Stimulated activated CD4-positive, alpha-beta T cell treated with anti-CD3 and anti-CD28 coated beads, Interleukin-4, amount 100 ng/mL, for 48 hours (primary cell): Measurements from ENCODE around the gene CALN1.

Experiments used
- DNase-seq, 2 donors: peaks; one replicate each; pipeline ENCODE4 v3.0.0-alpha.2; 2020; ENCODE audit warnings: low read depth in 2 of 2

Gene CALN1

DNA sequence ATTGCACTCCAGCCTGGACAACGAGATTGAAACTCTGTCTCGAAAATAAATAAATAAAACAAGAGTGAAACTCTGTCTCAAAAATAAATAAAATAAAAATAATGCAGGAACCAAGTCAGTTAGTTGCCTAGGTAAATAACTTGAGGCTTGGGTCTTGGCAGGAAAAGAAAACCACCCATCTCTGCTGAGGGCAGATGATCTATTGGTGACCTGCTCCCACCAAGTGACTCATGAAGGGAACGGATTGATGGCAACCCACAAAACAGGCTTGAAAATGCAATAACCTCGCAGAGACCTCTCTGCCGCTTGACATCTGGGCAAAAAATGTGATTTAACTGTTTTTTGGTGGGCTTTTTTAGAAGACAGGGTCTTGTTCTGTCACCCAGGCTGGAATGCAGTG is 86.6 kb downstream of the CALN1 start:
- no peak for DNase-seq

DNA sequence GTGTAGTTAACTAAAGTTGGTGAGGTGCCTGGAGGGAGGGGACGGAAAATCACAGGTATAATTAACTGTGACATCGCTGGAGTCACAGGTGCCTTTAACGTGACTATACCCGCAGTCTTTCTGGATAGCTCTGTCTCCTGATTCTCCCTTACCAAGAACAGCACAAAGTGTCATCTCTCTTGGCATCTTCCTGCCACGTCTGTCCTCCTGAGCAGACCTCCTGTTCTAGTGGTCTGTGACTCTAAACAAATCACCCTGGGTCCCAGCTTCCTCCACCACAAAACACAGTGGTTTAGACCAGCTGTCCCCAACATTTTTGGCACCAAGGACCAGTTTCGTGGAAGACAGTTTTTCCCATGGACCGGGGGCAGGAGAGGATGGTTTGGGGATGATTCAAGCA is 90.5 kb downstream of the CALN1 start:
- no peak for DNase-seq

DNA sequence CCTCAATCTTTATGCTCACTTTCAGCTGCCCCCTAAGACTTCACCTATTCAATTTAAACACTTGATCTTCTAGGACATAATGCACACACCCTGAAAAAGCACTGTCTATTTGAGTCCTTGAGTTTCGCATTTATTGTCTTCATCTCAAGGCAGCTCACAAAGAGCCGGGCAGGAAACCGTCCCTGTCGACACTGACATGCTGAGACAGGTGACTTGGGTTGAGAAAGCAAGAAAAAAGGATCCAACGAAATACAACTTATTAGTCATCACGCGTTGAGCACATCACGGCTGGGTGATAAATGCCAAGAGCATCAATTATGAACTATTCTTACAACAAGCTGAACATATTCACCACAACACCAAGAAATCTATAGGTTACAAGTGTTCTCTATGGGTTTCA is 91.1 kb downstream of the CALN1 start:
- no peak for DNase-seq

DNA sequence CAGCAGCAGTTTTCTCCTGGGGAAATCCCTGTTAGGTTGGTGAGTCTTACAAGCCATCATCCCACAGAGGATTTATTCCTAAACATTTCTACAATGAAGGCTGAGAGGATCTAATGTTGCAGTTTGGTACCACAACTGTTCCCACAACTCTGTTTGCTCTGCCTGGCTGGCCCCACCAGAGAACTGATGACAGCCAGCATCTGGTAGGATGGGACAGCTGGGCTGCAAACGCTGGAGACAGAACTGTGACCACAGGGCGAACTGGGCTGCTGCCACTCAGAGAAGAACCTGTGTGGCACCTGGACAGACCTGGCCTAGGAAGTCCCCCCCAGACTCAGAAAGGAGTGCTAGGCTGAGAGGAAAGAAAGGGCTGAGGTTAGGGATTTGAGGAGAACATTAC is 94.8 kb downstream of the CALN1 start:
- no peak for DNase-seq

DNA sequence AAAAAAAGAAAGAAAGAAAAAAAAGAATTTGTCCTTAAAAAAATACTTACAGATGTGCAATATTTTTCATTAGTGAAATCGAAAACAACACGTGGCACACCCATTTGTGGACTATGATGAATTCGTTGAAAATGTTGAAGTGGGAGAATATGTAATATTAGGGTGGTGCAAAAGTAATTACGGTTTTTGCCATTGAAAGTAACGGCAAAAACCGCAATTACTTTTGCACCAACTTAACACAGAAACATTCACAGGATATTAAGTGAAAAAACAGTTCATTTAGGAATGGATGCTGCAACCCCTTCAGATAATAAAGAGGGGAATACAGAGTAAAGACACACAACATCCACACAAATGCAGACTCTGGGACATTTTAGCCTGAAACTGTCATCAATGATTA is 96.0 kb downstream of the CALN1 start:
- DNase-seq, result no peak

DNA sequence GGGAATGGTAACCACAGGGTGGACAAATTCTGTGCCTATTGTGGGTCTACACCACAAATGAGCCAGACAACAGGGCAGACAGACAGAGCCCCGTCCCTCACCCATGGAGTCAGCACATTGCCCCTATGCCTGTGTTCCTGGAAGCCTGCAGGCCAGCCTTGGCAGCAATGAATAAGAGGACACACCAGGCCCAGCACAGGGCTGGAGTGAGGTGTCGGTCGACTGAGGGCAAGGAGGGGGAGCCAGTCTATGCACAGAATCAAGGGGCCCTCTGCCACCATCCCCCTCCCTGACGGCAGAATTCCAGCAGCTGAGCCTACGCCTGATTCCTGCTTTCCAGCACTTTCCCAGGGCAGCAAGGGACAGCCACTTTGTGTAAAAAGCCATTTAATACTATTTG is 98.2 kb downstream of the CALN1 start:
- no peak for DNase-seq

DNA sequence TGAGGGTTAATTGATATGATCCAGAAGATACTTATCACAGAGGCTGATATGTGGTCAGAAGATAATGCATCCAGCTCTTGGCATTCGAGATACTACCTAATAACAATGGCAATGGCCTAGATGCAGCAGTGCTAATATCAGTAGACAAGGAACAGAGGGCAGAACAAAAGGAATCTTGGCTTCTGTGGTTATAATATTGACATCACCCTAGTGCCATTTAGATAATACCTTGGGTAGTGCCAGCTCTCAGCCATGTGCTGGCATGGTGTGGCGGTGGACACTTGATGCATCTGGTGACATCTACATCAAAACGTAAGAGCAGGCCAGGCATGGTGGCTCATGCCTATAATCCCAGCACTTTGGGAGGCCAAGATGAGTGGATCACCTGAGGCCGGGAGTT is 101.8 kb downstream of the CALN1 start:
- no peak for DNase-seq

DNA sequence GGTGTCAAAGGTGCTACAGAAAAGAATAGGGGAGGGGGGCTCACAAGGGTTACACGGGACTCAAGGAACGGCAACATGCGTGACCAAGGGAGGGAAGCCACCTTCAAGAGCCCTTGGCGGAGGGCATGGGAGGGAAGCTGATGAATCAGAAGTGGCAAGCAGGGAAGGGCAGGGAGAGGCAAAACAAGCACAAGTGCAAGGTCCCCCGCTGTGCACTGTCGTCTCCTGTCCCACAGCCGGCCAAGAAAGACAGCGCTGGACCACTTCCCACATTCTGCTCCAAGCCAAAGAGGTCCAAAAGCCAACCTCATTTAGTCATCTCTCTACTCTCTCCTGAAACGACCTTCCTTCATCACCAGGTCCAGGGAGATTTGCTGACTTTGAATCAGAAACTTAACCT is 102.7 kb downstream of the CALN1 start:
- no peak for DNase-seq

DNA sequence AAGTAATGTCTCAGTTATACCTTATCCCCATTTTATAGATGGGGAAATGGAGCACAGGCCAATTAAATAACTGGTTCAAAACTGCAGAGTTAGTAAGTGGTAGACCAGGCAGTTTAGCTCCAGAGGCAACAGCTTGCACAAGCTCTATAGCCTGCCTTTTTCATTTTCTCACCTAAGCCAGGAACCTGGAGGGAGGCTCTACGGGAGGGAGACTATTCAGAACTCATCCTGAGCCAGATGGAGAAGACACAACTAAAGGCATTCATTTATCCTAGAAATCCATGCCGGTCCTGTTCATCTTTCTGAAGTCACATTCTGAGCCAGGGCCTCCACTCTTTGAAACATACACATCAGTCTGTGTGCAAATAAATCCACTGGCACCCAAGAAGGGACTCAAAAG is 103.2 kb downstream of the CALN1 start:
- DNase-seq, result no peak

DNA sequence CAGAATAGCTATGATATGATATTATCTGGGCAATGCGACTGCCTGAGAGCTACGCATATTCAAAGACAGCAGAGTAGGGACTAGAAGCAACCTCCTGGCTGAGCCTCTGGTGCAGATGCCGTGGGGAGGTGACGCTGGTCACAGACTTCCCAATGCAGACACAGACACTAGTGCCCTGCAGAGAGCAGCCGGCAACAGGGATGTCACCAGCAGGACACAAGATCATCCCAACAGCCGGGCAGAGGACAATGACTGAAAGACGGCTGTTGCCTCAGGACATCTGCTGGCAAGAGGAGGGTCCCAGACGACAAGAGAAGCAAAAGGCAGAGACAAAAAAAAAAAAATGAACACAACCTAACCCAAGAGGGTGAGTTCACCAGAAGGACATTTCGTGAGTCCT is 104.6 kb downstream of the CALN1 start:
- DNase-seq, result no peak

DNA sequence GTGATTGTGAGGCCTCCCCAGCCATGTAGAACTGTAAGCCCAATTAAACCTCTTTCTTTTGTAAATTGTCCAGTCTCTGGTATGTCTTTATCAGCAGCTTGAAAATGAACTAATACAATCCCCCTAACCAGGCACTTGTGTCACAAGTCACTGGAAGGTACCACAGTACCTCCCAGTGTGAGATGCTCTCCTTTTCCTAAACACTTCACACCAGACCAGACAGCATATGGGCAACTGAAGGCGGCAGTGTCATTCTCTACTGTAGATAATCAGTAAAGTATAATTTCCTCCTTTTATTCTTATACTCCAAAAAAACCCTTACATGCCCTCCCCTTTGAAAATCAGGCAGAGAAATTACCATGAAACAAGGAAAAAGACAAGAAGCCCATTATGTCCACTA is 113.2 kb downstream of the CALN1 start:
- no peak for DNase-seq

DNA sequence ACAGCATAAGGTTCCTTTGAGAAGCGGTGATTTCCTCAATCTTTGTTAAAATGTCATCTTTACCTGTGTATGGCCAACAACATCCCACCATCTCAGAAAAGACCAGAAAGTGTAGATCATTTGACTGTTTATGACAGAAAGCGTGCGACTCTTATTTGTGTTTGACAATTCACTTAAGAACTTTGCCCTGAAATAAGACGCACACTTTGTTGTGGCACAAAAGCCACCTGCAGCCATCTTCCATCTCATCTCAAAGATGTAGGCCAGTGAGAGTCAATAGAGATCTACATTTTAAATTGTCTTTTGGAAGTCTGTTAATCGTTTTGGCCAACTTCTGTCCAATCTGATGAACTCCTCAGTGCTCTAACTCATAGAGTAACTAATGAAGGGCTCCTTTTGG is 114.0 kb downstream of the CALN1 start:
- no peak for DNase-seq

DNA sequence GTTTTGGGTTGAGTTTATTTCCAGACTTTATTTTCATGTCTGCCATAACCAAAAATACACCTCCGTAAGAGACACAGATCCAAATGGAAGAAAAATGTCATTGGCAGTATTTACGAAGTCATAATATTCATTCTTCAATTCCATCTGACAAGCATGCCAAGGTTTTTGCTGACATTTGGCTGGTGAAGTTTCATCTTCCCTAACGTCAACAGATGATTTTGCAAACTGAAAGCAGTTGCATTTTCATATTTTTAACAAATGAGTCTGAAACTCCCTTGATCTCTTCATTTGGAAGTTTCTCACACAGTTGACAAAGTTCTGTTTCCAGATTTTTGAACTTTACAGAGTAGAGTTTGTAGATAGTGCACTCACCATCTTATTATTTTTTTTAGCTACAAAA is 114.5 kb downstream of the CALN1 start:
- no peak for DNase-seq

DNA sequence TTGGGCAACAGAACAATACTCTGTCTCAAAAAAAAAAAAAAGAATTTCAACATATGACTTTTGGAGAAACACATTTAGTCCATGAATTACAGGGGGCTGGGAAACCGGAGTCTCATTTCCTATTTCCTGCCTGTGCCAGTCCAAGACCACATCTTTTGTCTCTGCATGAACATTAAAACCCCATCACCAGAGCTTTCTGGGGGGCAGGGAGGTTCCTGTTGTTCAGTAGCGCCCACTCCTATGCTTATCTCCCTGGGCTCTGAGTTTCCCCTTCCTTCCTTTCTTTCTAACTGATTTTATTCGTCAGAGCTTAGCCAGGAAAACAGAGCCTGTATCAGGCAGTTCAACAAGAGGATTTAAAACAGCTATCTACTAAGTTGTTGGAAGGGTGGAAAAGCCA is 119.3 kb downstream of the CALN1 start:
- DNase-seq, result no peak

DNA sequence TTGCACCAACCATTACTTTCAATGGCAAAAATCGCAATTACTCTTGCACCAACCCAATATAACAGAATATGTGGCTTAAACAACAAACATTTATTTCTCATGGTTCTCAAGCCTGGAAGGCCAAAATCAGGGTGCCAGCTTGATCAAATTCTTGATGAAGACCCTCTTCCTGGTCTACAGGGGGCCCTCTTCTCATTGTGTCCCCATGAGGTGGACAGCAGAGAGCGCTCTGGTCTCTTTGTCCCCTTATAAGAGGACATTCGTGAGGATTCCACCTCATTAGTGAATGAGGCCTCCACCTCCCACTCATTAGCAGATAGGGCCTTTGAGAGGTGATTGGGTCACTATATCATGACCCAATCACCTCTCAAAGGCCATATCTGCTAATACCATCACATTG is 120.0 kb downstream of the CALN1 start:
- DNase-seq, result no peak

DNA sequence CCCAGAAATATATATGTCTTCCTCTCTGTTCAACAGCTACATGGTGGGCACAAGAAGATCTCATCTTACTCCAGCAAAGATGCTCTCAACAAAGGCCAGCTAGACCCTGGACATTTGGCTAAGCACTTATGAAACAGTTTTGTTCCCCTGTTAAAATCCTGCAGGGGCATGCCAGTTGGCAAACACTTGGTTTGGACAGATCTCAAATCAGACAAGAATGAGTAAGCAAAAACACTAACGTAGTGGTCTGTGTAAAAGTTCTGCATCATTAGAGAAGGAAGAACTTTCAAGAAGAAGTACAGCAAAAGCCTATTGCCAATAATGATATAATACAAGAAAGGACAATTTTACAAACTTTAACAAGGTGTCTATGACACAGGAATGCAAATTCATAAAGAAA is 125.6 kb downstream of the CALN1 start:
- no peak for DNase-seq

DNA sequence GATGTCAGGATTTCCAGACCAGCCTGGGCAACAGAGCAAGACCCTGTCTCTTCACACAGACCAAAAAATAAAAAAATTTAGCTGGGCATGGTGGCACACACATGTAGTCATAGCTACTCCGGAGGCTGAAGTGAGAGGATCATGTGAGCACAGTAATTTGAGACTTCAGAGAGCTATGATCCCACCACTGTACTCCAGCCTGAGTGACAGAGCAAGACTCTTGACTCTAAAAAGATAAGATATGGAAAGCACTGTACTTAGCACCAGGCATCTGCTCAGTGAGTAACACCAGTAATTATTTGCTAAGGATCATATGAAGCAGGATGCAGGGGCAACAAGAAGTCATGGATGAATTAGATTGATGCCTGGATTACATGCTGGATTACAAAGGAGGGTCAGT is 128.8 kb downstream of the CALN1 start:
- DNase-seq, result no peak

DNA sequence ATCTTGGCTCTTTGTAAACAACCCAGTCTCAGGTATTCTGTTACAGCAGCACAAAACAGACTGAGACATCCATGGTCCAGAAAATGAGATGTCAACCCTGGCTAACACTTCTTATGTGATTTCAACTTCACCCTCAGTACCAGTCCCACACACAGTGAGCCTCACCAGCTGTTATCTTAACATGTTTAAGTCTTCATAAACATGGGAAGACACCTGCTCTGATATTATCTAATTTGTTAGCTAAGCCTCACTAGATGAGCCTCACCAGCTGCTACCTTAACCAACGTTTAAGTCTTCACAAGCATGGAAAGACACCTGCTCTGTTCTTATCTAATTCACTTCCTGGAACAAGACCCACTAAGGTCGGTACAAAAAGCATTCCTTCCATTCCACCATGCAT is 130.8 kb downstream of the CALN1 start:
- DNase-seq, result no peak

DNA sequence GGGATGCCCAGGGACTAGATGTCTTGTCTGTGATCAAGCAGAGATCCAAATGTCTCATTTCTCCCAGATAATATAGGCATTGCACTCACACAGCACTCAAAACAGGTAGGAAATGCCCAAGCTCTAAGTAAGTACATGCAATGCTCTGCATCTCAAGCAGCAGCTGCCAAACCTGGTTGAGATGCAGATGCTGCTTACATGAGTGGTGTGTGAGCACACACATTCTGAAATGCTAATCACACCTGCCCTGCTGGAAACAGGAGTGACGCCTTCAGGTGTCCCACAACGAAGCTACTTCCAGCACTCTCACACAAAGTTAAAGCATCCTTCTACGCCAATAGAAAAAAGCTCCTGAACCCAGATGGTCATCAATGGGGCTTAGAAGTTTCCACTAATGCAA is 132.9 kb downstream of the CALN1 start:
- DNase-seq, result no peak

DNA sequence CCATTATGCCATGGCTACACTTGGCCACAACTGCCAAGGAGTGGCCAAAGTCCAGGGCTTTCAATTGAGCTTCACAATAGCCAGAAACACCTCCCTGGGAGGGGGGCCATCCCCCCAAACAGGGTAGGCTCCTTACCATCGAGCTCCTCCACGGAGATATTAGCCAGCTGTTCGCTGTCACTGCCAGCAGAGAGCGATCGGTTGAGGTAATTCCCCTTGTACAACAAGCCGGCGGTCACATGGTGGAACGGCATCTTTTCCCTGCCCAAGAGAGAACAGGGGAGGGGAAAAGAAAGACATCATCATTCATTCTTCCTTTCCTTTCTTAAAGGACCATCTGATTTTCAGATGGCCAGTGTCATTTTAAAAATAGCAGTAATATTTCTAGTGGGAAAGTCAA is 133.6 kb downstream of the CALN1 start:
- no peak for DNase-seq

DNA sequence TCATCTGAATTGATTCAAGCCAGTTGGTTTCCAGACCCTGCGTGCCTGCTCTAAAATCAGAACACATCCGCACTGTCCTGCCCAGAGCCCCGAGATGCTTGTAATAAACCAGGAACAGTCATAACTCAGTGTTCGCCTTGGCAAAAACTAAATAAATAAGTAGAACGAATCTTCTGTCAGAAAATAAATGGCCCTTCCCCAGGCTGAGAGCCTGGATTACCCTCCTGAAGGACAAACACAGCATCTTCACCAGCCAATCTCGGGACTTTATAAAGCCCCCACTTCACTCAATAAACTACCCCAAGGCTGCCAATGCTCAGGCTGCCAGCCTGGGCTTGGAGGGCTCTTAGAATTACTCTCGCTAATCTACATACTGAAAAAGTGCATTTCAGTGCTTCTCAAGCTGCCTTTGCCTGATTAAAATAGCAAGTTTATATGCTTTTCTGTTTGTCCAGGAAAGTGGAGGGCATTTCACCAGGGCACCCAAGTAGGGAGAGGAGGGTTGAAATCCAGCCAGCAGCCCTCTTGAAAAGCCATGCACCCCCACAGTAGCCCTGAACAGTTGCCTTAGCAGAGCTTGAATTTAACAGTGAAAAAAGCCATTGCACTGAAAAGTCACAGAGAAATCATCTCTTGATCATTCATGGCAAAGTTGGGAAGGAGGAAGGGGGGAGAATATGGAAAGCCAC is 136.6 kb downstream of the CALN1 start:
- no peak for DNase-seq

DNA sequence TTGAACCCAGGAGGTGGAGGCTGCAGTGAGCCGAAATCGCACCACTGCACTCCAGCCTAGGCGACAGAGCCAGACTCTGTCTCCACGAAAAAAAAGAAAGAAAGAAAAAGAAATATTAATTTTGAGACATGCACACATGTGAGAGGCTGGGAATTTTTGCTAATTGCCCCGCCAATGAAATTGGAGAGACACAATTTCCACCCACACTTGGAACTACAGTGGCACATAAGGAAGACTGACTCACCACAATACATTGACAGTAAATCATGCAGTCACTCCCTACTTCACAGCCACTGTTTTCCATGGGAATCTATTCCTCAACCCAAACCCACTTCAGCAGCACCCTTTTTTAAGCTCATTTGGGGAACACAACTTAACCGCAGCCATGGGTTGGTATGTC is 139.7 kb downstream of the CALN1 start:
- no peak for DNase-seq

DNA sequence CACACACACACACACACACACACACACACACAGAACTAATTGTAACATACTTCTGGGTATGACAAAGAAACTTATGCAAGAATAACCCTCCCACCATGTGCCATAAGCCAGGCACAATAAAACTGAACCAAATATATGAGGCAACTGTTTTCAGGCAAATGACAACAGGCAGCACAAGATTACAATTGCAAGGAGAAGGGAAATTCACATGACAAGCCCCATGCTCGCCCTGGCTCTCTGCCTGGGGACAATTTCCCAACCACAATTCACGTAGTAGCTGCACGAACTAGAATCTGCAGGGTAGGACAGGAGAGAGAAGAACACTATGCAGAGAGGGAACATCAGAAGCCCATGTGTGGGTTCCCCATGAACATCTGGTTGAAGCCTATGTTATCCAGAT is 143.3 kb downstream of the CALN1 start:
- no peak for DNase-seq

DNA sequence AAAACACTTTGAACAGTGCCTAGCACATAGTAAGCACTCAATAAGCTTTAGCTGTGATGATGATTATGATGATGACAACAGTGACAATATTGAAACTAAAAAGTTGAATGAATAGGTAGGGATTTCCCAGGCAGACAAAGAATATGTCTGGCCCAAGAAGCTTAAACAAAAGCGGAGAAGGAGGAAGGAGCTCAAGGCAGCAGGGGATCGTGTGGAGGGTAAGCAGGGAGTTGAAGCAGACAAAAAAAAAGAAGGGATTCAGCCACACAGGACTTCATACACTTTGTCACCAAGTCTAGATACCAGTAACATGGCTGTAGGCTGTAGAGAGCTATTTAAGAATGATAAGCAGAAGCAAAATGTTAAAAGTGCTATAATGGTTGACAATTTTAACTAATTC is 144.0 kb downstream of the CALN1 start:
- DNase-seq, result no peak
